Caki2 (cell line): ENCODE measurements around the gene IVNS1ABP. TPM values are rescaled to one million over a fixed set of nuclear protein-coding genes. Genes with fewer than 3 reads are reported as not detected.

ENCODE experiments used
- DNase-seq: peaks from one replicate; pipeline ENCODE4 v3.0.0-alpha.2; 2015; ENCODE audit warnings: low read depth
- in situ Hi-C: cut with HindIII; loops from 2 replicates; pipeline ENCODE4 v1.10.0; 2016; ENCODE audit warnings: low sequenced_read_pairs, low pct_unique_long_range_greater_than_20kb, mixed read lengths
- total RNA-seq: library from RNA; depleted of rRNA; stranded (reverse); fragments of >200 nt; shearing (Covaris generic); gene quantifications from 2 replicates; pipeline ENCODE4 v1.2.3, GENCODE V29; 2014; ENCODE audit warnings: low replicate concordance

The IVNS1ABP gene
- total RNA-seq, 1 experiment from 2014 or later = 96.4 TPM

DNA sequence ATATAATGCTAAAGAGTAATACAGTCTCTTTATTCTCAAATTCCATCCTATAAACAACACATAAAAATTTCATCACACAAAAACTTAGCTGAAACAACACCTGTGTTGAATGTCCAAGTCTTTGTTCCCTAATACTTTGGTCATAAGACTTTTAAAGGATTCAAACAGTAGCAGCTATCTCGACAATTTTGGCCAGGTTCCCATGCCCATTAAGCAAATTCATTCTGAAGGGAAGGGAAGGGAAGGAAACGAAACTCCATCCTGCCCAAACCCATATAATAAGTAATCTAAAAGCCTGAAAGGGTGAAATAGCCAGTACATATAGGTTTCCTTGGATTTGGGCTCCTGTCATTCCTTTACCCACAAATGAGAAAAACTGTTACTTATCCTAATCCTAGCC, 7.5 kb downstream of the IVNS1ABP start:
- in situ Hi-C loops = no loop called here
- no peak for DNase-seq

DNA sequence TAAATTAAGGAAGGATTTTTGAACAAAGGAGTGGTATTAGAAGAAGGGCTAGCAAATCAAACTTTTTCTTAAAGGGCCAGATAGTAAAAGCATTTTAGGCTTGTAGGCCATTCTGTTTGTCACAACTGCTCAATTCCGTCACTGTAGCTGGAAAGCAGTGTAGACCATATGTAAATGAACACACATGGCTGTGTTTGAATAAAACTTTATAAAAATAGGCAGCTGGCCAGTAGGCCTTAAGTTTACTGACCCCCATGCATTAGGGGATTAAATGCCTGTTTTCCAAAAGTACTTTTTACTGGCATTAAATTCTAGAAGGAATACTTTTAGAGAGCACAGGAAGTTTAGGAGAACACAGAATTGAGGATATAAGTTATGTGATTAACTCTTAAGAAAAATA, 8.9 kb downstream of the IVNS1ABP start:
- in situ Hi-C loops = no loop called here
- DNase-seq = no peak

GRCh38 chr1:185305419-185305818, 11.6 kb downstream of the IVNS1ABP start:
- DNase-seq = no peak
- in situ Hi-C loops = no loop called here

DNA sequence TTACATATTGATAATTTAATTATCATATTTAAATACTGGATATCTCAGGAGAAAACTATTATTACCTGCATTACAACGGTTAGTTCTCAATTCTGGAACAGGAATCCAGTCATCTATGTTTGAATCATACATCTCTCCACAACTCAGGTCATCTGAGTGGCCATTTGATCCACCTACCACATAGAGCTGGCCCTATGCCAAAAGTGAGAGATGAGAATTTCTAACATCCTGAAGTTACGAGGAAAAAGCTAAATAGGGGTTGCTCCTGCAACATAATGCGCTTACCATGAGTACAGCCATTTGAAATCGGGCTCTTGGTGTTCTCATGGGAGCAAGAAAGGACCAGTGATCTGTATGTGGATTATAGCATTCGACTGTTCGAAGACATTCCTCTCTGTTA, 16.9 kb downstream of the IVNS1ABP start:
- no peak for DNase-seq

GRCh38 chr1:185297982-185298381, 19.1 kb downstream of the IVNS1ABP start:
- DNase-seq = no peak
- in situ Hi-C loops = no loop called here

More for the DNA sequence above, 16.9 kb downstream of the IVNS1ABP start:
- in situ Hi-C loops = no loop called here

- no peak for DNase-seq
- in situ Hi-C loops = no loop called here
Measured at GRCh38 chr1:185295091-185295490, 22.0 kb downstream of the IVNS1ABP start.

DNA sequence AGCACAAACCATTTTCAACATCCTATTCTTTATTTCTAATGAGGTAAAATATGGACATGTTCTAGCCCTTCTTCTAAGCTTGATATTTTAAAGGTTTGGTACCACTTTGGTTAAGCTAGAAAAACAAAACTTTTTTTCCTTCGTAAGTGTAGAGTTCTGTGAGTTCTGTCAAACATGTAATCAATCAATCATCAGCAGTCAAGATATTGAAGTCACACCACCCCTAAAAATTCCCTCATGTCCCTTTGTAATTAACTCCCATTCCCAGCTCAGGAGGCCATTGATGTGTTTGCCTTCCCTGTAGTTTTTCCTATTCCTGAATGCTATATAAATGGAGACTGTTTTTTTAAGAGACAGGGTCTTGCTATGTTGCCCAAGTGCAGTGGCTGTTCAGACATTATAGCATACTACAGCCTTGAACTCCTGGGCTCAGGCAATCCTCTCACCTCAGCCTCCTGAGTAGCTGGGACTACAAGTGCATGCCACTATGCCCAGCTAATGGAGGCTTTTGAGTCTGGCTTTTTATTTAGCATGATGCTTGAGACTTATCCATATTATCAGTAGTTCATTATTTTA, 23.0 kb downstream of the IVNS1ABP start:
- no peak for DNase-seq
- in situ Hi-C loops = no loop called here

GRCh38 chr1:185292237-185292636, 24.8 kb downstream of the IVNS1ABP start:
- in situ Hi-C loops = no loop called here
- no peak for DNase-seq

GRCh38 chr1:185291652-185292051, 25.4 kb downstream of the IVNS1ABP start:
- in situ Hi-C loops = no loop called here
- DNase-seq = no peak

DNA sequence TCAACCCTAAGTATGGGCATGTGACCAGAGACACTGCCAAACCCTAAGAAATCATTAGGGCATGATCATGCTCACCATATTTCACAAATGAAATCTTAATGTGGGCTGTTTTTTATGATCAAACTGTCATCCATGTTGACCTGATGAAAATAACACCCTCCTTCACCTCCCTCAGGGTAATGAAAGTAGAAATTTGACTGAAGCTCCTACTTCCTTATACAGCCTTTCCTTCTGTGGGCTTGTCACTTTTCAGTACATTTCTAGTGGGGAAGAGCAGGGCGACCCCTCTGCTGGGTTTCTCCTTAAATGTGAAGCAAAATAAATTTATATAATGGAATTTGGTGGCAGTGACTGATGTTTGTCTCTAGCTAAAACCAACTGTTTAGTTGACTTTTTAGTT, 25.9 kb downstream of the IVNS1ABP start:
- no peak for DNase-seq
- in situ Hi-C loops = no loop called here

GRCh38 chr1:185289880-185290279, 27.2 kb downstream of the IVNS1ABP start:
- DNase-seq = no peak

GRCh38 chr1:185288435-185288834, 28.6 kb downstream of the IVNS1ABP start:
- in situ Hi-C loops = no loop called here

More at GRCh38 chr1:185289880-185290279, 27.2 kb downstream of the IVNS1ABP start:
- in situ Hi-C loops = no loop called here

DNA sequence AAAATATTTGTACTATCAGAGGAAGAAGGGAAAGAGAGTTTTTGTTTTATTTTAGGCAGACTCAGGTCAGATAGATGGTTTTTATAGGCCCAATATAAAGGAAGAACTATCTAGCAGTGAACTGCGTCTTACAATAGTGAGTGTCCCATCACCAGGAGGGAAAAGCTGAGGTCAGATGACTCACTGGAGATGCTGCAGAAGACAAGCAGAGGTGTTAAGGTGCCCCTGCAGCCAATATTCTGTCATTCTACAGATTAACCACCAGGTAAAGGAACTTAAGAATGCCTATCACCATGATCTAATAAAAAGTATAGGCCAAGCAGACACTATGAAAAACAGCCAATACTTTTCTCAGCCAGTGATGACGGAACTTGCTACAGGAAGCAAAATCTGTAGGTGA, 29.6 kb downstream of the IVNS1ABP start:
- in situ Hi-C loops = no loop called here
- DNase-seq = no peak

More at GRCh38 chr1:185288435-185288834, 28.6 kb downstream of the IVNS1ABP start:
- DNase-seq = no peak

- no peak for DNase-seq
- in situ Hi-C loops = no loop called here
Measured at GRCh38 chr1:185284533-185285276, 32.3 kb downstream of the IVNS1ABP start.

GRCh38 chr1:185284116-185284515, 32.9 kb downstream of the IVNS1ABP start:
- in situ Hi-C loops = no loop called here
- DNase-seq = no peak

- no peak for DNase-seq
Measured at GRCh38 chr1:185281245-185281644, 35.8 kb downstream of the IVNS1ABP start.

DNA sequence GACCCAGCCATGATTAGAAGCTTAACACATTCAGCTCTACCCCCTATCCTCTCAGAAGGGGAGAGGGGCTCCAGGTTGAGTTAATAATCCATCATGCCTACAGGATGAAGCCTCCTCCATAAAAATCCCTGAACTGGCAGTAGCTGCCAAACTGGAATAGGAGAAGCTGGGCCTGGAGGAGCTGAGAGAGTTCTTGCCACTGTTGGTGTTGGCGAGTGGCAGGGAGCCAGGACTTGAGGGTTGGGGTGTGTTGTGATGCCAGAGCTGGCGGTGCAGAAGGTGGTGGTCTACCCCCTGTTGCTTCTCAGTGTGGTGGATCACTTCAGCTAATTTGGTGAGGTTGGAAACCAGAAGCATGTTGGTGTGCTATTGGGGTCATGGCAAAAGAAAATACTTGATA, 36.5 kb downstream of the IVNS1ABP start:
- in situ Hi-C loops = no loop called here
- no peak for DNase-seq

More at GRCh38 chr1:185281245-185281644, 35.8 kb downstream of the IVNS1ABP start:
- in situ Hi-C loops = no loop called here

DNA sequence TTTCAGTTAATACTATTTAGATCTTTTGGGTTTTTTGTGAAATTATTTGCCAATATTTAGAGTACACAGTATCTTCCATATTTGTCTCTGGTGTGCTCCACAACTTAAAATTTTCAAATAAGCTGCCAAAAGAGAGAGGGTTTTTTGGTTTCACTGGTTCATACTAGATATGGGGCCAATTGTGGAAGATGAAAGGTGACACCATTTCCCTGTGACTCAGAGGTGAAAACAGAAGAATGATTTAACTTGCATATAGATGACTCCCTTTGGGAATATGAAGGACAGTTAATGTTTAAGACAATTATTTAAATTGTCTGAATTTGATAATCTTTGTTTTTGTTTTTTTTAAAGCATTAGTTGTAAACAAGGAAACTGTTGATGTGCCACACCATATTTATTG, 37.5 kb downstream of the IVNS1ABP start:
- in situ Hi-C loops = no loop called here
- no peak for DNase-seq

DNA sequence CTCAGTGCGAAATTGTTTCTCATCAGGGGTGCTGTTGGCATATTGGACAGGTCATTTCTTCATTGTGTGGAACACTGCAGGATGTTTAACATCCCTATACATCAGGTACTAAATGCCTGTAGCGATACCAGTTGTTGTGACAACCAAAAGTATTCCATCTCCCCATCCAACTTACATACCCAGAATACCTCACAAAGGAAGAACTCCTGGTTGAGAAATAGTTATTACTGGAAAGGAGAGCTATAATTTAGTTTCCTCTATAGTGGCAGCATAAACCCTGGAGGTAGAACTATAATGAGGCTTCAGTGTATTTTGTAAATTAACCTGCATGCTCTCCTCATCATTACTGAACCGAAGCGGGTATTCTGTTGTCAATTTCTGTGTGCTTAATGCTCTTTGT, 45.1 kb downstream of the IVNS1ABP start:
- in situ Hi-C loops = no loop called here
- DNase-seq = no peak

- in situ Hi-C loops = no loop called here
Measured at GRCh38 chr1:185268352-185268751, 48.7 kb downstream of the IVNS1ABP start.

More at GRCh38 chr1:185268352-185268751, 48.7 kb downstream of the IVNS1ABP start:
- no peak for DNase-seq
